Measurements from ENCODE around the gene AURKA. TPM values are rescaled to one million over a fixed set of nuclear protein-coding genes. Genes with fewer than 3 reads are reported as not detected.

The AURKA gene
- total and polyA plus RNA-seq, 2 of the 8 experiments (the other 6 are each of a cell fraction or from before 2014, with no cell fraction given), result 45.8 to 84.8 TPM

DNA sequence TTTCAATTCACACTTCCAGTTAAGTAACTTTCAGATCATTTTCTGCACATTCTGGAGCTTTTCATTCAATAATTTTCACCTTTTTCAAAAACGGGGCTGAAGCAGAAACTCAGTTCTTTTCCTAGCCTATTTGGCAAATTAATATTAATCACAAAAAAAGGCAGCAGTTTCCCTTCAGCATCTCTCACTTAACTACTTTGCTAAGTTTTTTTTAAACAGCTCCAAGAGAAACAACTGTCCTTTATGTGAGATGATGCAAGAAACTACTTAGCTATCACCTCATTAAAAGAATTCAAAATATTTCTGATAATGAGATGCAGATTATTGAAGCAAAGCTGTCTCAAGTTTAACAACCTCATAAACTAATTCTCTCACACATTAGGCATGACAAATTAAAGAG is 31.9 kb upstream of the AURKA start:
- Histone ChIP-seq H2BK120ac (replicated peaks; ENCODE audit: low read depth, low read length) (no peak overlapping the region), H2BK12ac (ENCODE audit: low read depth, low read length) (no peak overlapping the region), H3K4ac (replicated peaks; ENCODE audit: insufficient read length, low read depth, low read length) (no peak overlapping the region), H3K4me1 (replicated peaks in 1 of 4; ENCODE audit: control insufficient read depth in 3 of 4, insufficient read depth in 4 of 4, low read length in 3 of 4) (peaks cover 0 to 4% (median 1%) of the 10 kb centered on the region in 4 experiments; a peak in 4 of 7 replicates), H3K4me3 (ENCODE audit: extremely low read depth in 1 of 4, insufficient read depth in 2 of 4, low read depth in 3 of 4, low read length in 4 of 4) (no peak overlapping the region), H3K18ac (ENCODE audit: extremely low read depth, low read length) (no peak overlapping the region), H2BK15ac (ENCODE audit: low read length) (no peak overlapping the region), H4K8ac (ENCODE audit: extremely low read depth, insufficient read depth, low read length) (no peak overlapping the region), H3K27me3 (replicated peaks in 1 of 4; ENCODE audit: control insufficient read depth in 3 of 4, extremely low read depth in 1 of 4, insufficient read depth in 3 of 4, low read length in 3 of 4) (peaks cover 0 to 1% (median 0%) of the 10 kb centered on the region in 4 experiments; a peak in 2 of 7 replicates), H3K79me1 (ENCODE audit: low read depth, low read length) (no peaks in the 10 kb centered on the region), H3K36me3 (ENCODE audit: control insufficient read depth in 2 of 4, insufficient read depth in 4 of 4, low read length in 3 of 4) (no peaks in the 10 kb centered on the region), H3K27ac (ENCODE audit: low read depth, low read length) (no peak overlapping the region), H2BK5ac (ENCODE audit: low read depth, low read length) (no peak overlapping the region), H3K23ac (ENCODE audit: insufficient read length) (no peak overlapping the region), H3K14ac (ENCODE audit: insufficient read length) (no peak overlapping the region), H3K79me2 (ENCODE audit: control insufficient read depth in 1 of 2, insufficient read depth in 2 of 2, low read length in 2 of 2) (no peaks in the 10 kb centered on the region), H4K5ac (ENCODE audit: insufficient read length, low read depth, low read length) (no peak overlapping the region), H3K4me2 (ENCODE audit: insufficient read depth in 1 of 2, low read depth in 2 of 2, low read length in 2 of 2) (no peak overlapping the region), H2BK20ac (ENCODE audit: low read length) (no peak overlapping the region), H3K9ac (replicated peaks in 1 of 4; ENCODE audit: extremely low read depth in 1 of 4, low read depth in 3 of 4, low read length in 3 of 4) (no peak overlapping the region), H4K91ac (replicated peaks; ENCODE audit: insufficient read length, low read length) (no peak overlapping the region), H2AK5ac (ENCODE audit: low read depth, low read length) (no peak overlapping the region), H3K56ac (replicated peaks; ENCODE audit: insufficient read length, low read depth, low read length) (no peak overlapping the region), H3K23me2 (ENCODE audit: low read depth, low read length) (no peaks in the 10 kb centered on the region), H3K9me3 (ENCODE audit: insufficient read depth in 2 of 2, low read depth in 1 of 2, low read length in 1 of 2) (no peaks in the 10 kb centered on the region), H2AFZ (ENCODE audit: low read length) (no peak overlapping the region), H4K20me1 (replicated peaks in 1 of 2; ENCODE audit: control insufficient read depth in 1 of 2, insufficient read depth in 2 of 2, low read length in 2 of 2) (peaks cover 0 to under 1% of the 10 kb centered on the region in 2 experiments)
- 86% methylated on average over 1 of the region's 1 CpG; no CpG with 5 or more reads in 1 of the 2 experiments for WGBS, 2 experiments (ENCODE audit: extremely low coverage in 1 of 2, insufficient coverage in 1 of 2, insufficient read length in 1 of 2, insufficient replicate concordance in 2 of 2, low coverage in 1 of 2, low lambda C conversion rate in 2 of 2, missing lambda C conversion rate in 1 of 2)
- DNase-seq (ENCODE audit: low read depth in 1 of 2, low spot score in 2 of 2) (no peak), FAIRE-seq (no peak)
- POLR2A ChIA-PET (ENCODE audit: partially characterized antibody), result no interaction called here
- CTCF ChIA-PET (ENCODE audit: partially characterized antibody), result interaction anchor here (1.2 kb wide), 1 partner anchor 29 kb away, joined by 3 read pairs; no protein-coding TSS in a partner anchor
- no peak for TF ChIP-seq YY1 (IDR thresholded peaks at IDR 0.05; ENCODE audit: low read depth, low read length)
- TF ChIP-seq EP300 (IDR thresholded peaks at IDR 0.05; ENCODE audit: borderline replicate concordance in 1 of 2, low read depth in 2 of 2, low read length in 2 of 2), result no peak
- TF ChIP-seq TEAD4 (IDR thresholded peaks at IDR 0.05; ENCODE audit: low read depth, low read length), result no peak
- no peak for TF ChIP-seq SAP30 (IDR thresholded peaks at IDR 0.05; ENCODE audit: insufficient read depth, insufficient replicate concordance, low read length)
- no peak for TF ChIP-seq SUZ12 (IDR thresholded peaks at IDR 0.05; ENCODE audit: low read length)
- no peak for TF ChIP-seq NRF1 (IDR thresholded peaks at IDR 0.05; ENCODE audit: low read depth, low read length)
- no peak for TF ChIP-seq SIN3A (conservative IDR thresholded peaks at IDR 0.05 in 1 of 2, IDR thresholded peaks at IDR 0.05 in 1 of 2; ENCODE audit: low read depth in 1 of 2, low read length in 2 of 2)
- TF ChIP-seq SP1 (IDR thresholded peaks at IDR 0.05; ENCODE audit: low read depth, low read length), result no peak
- TF ChIP-seq CBX5 (IDR thresholded peaks at IDR 0.05; ENCODE audit: low read depth, low read length), result no peak
- TF ChIP-seq, protein P1, sequence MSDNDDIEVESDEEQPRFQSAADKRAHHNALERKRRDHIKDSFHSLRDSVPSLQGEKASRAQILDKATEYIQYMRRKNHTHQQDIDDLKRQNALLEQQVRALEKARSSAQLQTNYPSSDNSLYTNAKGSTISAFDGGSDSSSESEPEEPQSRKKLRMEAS (IDR thresholded peaks at IDR 0.05), result no peak
- TF ChIP-seq POLR2A (IDR thresholded peaks at IDR 0.05; ENCODE audit: control extremely low read depth in 1 of 2, low read depth in 2 of 2, low read length in 2 of 2), result no peak
- no peak for TF ChIP-seq CTBP2 (IDR thresholded peaks at IDR 0.05; ENCODE audit: borderline replicate concordance, insufficient read depth, insufficient read length, low read length)
- no peak for TF ChIP-seq FOSL1 (IDR thresholded peaks at IDR 0.05; ENCODE audit: insufficient read depth, low read depth, low read length)
- no peak for TF ChIP-seq GABPA (IDR thresholded peaks at IDR 0.05; ENCODE audit: borderline replicate concordance, insufficient read depth, low read length)

All from H1 (cell line).